Activated CD8-positive, alpha-beta memory T cell treated with anti-CD3 and anti-CD28 coated beads, Interleukin-2, amount 50 U/mL, for 24 hours (primary cell): Measurements from ENCODE around the gene MYH14.

Experiments
- DNase-seq: peaks from one replicate; pipeline ENCODE4 v3.0.0-alpha.2; 2020; ENCODE audit errors: extremely low read depth

MYH14 gene

GRCh38 chr19:50192463-50193211 lies 10.8 kb upstream of the MYH14 start:
- DNase-seq, result no peak

GRCh38 chr19:50195224-50195623 lies 8.2 kb upstream of the MYH14 start:
- no peak for DNase-seq

GRCh38 chr19:50196322-50196932 lies 7.0 kb upstream of the MYH14 start:
- DNase-seq, result no peak

- no peak for DNase-seq
Observed at GRCh38 chr19:50197348-50197747, 6.1 kb upstream of the MYH14 start.

- DNase-seq, result no peak
Observed at GRCh38 chr19:50198431-50199258, 4.8 kb upstream of the MYH14 start.

- no peak for DNase-seq
Observed at GRCh38 chr19:50199259-50199555, 4.2 kb upstream of the MYH14 start.

GRCh38 chr19:50202386-50202785 lies 1.0 kb upstream of the MYH14 start:
- DNase-seq, result no peak

- no peak for DNase-seq
Observed at GRCh38 chr19:50202962-50203280, 501 bp upstream of the MYH14 start.

- no peak for DNase-seq
Observed at GRCh38 chr19:50204081-50204428, 633 bp downstream of the MYH14 start.

- DNase-seq, result no peak
Observed at GRCh38 chr19:50204811-50205675, 1.6 kb downstream of the MYH14 start.

- no peak for DNase-seq
Observed at GRCh38 chr19:50205681-50206138, 2.3 kb downstream of the MYH14 start.

- no peak for DNase-seq
Observed at GRCh38 chr19:50206191-50206590, 2.8 kb downstream of the MYH14 start.

GRCh38 chr19:50207730-50208129 lies 4.3 kb downstream of the MYH14 start:
- no peak for DNase-seq

GRCh38 chr19:50209131-50209530 lies 5.7 kb downstream of the MYH14 start:
- no peak for DNase-seq

- no peak for DNase-seq
Observed at GRCh38 chr19:50210425-50210824, 7.0 kb downstream of the MYH14 start.

GRCh38 chr19:50213925-50214324 lies 10.5 kb downstream of the MYH14 start:
- DNase-seq, result no peak

GRCh38 chr19:50214699-50215543 lies 11.5 kb downstream of the MYH14 start:
- DNase-seq, result no peak

- no peak for DNase-seq
Observed at GRCh38 chr19:50215820-50216219, 12.4 kb downstream of the MYH14 start.

GRCh38 chr19:50221087-50221486 lies 17.7 kb downstream of the MYH14 start:
- no peak for DNase-seq

GRCh38 chr19:50222691-50223438 lies 19.4 kb downstream of the MYH14 start:
- DNase-seq, result no peak

GRCh38 chr19:50223439-50223716 lies 20.0 kb downstream of the MYH14 start:
- no peak for DNase-seq
